Measurements from ENCODE around the gene NLRC5. TPM values are rescaled to one million over a fixed set of nuclear protein-coding genes. Genes with fewer than 3 reads are reported as not detected.

Gene NLRC5
- total RNA-seq, 2 experiments from 2014 or later = 424 to 434 TPM

GRCh38 chr16:57118461-57119084 is 129.2 kb downstream of the NLRC5 start:
- intact Hi-C loops (cut with DNase I, micrococcal nuclease) = no loop called here
- ATAC-seq (ENCODE audit: poor library complexity) (no peak), DNase-seq (no peak)
- Histone ChIP-seq H3K27me3 (ENCODE audit: control insufficient read depth in 1 of 2, insufficient read depth in 2 of 2, low read length in 2 of 2) (no peaks in the 10 kb centered on the region), H3K4me3 (ENCODE audit: low read length) (no peak overlapping the region), H3K4me1 (ENCODE audit: insufficient read depth, low read length) (peaks cover 7% of the 10 kb centered on the region), H3K36me3 (ENCODE audit: insufficient read depth, low read length) (no peaks in the 10 kb centered on the region), H3K9me3 (ENCODE audit: control insufficient read depth in 1 of 2, insufficient read depth in 1 of 2, low read length in 2 of 2) (no peaks in the 10 kb centered on the region), H3K27ac (ENCODE audit: low read depth in 1 of 2, low read length in 2 of 2) (no peak overlapping the region)
- Mint-ChIP-seq H3K36me3 (ENCODE audit: low read depth) (no peaks in the 10 kb centered on the region), H3K4me1 (ENCODE audit: low read depth) (peaks cover 8% of the 10 kb centered on the region), H3K9me3 (no peaks in the 10 kb centered on the region), H3K4me3 (no peak overlapping the region), H3K27ac (no peak overlapping the region), H3K27me3 (no peaks in the 10 kb centered on the region)
- ChIA-PET POLR2A (no interaction called here), CTCF (no interaction called here)
- TF ChIP-seq, protein P1, sequence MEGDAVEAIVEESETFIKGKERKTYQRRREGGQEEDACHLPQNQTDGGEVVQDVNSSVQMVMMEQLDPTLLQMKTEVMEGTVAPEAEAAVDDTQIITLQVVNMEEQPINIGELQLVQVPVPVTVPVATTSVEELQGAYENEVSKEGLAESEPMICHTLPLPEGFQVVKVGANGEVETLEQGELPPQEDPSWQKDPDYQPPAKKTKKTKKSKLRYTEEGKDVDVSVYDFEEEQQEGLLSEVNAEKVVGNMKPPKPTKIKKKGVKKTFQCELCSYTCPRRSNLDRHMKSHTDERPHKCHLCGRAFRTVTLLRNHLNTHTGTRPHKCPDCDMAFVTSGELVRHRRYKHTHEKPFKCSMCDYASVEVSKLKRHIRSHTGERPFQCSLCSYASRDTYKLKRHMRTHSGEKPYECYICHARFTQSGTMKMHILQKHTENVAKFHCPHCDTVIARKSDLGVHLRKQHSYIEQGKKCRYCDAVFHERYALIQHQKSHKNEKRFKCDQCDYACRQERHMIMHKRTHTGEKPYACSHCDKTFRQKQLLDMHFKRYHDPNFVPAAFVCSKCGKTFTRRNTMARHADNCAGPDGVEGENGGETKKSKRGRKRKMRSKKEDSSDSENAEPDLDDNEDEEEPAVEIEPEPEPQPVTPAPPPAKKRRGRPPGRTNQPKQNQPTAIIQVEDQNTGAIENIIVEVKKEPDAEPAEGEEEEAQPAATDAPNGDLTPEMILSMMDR (IDR thresholded peaks at IDR 0.05) = no peak

DNA sequence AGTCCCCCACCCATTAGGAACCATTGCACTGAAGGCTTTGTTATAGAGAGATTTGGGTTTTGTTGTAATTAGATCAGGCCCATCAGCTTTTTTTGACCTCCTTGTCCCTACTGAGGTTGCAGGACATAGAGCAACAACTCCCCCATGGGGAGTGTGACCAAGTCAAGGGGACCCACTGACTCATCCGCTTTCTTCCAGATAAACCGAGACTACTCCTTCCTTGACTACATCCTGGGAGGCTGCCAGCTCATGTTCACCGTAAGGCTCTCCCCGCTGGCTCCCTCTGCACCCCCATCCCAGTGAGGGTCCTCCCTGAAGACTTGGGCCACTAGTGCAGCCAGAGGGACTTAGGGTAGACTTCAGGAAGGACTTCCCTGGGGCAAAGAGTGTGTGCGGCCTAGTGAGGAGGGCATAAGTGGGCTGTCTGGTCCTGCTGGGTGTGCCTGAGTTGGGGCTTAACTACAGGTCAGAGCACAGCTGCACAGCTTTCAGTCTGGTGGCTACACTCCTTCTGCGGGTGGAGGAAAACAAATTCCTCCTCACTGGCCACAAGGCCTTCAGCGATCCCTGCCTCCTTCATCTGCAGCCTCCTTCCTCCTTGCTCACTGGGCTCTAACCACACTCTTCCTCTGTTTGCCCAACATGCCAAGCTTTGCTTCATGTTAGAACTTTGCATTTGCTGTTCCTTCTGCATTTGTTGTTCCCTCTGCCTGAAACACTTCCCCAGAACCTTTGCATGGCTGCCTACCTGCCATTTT is 134.0 kb downstream of the NLRC5 start:
- peak overlapping the region in 1 of 2 donors; percentile 8 for H3K27ac ChIP-seq (ENCODE audit: low read depth in 1 of 2, low read length in 2 of 2)
- intact Hi-C loops (cut with DNase I, micrococcal nuclease) = no loop called here
- no peaks in the 10 kb centered on the region for H3K9me3 ChIP-seq (ENCODE audit: control insufficient read depth in 1 of 2, insufficient read depth in 1 of 2, low read length in 2 of 2)
- H3K4me1 ChIP-seq (ENCODE audit: insufficient read depth, low read length) = peaks cover 48% of the 10 kb centered on the region
- Mint-ChIP-seq H3K27ac (peak overlapping the region; percentile 82), H3K9me3 (no peaks in the 10 kb centered on the region), H3K4me1 (ENCODE audit: low read depth) (peaks cover 55% of the 10 kb centered on the region), H3K4me3 (no peak overlapping the region), H3K27me3 (no peaks in the 10 kb centered on the region), H3K36me3 (ENCODE audit: low read depth) (no peaks in the 10 kb centered on the region)
- DNase-seq (no peak), ATAC-seq (ENCODE audit: poor library complexity) (no peak)
- TF ChIP-seq, protein P1 (IDR thresholded peaks at IDR 0.05) = no peak
- ChIA-PET POLR2A (interaction anchor here (0.9 to 1.3 kb wide), 2 partner anchors 11 to 18 kb away, joined by 5 read pairs; no protein-coding TSS in a partner anchor), CTCF (interaction anchor here (0.7 kb wide), 1 partner anchor 39 kb away, joined by 5 read pairs; no protein-coding TSS in a partner anchor)
- no peaks in the 10 kb centered on the region for H3K36me3 ChIP-seq (ENCODE audit: insufficient read depth, low read length)
- H3K4me3 ChIP-seq (ENCODE audit: low read length) = no peak overlapping the region
- H3K27me3 ChIP-seq (ENCODE audit: control insufficient read depth in 1 of 2, insufficient read depth in 2 of 2, low read length in 2 of 2) = no peaks in the 10 kb centered on the region

DNA sequence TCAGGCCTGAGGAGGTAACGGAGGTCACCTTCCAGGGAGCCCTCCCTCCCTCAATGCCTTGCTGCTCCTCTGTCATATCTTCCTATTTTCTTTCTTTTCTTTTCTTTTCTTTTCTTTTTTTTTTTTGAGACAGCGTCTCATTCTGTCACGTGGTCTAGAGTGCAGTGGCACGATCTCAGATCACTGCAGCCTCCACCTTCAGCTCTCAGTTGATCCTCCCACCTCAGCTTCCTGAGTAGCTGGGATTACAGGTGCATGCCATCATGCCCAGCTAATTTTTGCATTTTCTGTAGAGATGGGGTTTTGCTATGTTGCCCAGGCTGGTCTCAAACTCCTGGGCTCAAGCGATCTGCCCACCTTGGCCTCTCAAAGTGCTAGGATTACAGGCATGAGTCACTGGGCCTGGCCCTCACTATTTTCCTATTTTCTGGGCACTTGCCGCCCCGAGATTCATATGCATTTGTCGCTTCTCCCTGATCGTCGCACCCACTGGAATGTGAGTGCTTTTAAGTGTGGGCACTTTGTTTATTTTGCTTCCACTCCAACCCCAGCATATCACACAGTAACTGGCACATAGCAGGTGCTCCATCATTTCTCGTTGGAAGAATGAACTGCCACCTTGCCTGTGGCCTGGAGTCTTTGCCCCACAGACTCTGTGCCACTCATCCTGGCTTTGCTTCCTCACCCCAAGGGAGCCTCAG is 134.8 kb downstream of the NLRC5 start:
- POLR2A ChIA-PET = interaction anchor here (0.9 to 1.3 kb wide), 2 partner anchors 11 to 18 kb away, joined by 5 read pairs; no protein-coding TSS in a partner anchor
- no peaks in the 10 kb centered on the region for H3K36me3 ChIP-seq (ENCODE audit: insufficient read depth, low read length)
- no peak overlapping the region for H3K4me3 Mint-ChIP-seq
- H3K4me3 ChIP-seq (ENCODE audit: low read length) = no peak overlapping the region
- CTCF ChIA-PET = no interaction called here
- no peaks in the 10 kb centered on the region for H3K9me3 ChIP-seq (ENCODE audit: control insufficient read depth in 1 of 2, insufficient read depth in 1 of 2, low read length in 2 of 2)
- ATAC-seq (ENCODE audit: poor library complexity) (peak; percentile 55), DNase-seq (peak in 2 of 14 experiments; percentile 34 to 37)
- no peaks in the 10 kb centered on the region for H3K9me3 Mint-ChIP-seq
- no peaks in the 10 kb centered on the region for H3K27me3 Mint-ChIP-seq
- H3K4me1 Mint-ChIP-seq (ENCODE audit: low read depth) = peaks cover 63% of the 10 kb centered on the region
- TF ChIP-seq, protein P1 (IDR thresholded peaks at IDR 0.05) = no peak
- no peaks in the 10 kb centered on the region for H3K36me3 Mint-ChIP-seq (ENCODE audit: low read depth)
- peak overlapping the region; percentile 82 for H3K27ac Mint-ChIP-seq
- peaks cover 55% of the 10 kb centered on the region for H3K4me1 ChIP-seq (ENCODE audit: insufficient read depth, low read length)
- intact Hi-C loops (cut with DNase I, micrococcal nuclease) = no loop called here
- H3K27me3 ChIP-seq (ENCODE audit: control insufficient read depth in 1 of 2, insufficient read depth in 2 of 2, low read length in 2 of 2) = no peaks in the 10 kb centered on the region
- H3K27ac ChIP-seq (ENCODE audit: low read depth in 1 of 2, low read length in 2 of 2) = peak overlapping the region in 1 of 2 donors; percentile 8
